Measurements from ENCODE around the gene TCEA3.
A peak's percentile ranks its signal among the peaks of the same experiment; 100 is the strongest.

The TCEA3 gene

GRCh38 chr1:23370330-23370708 is 54.2 kb downstream of the TCEA3 start:
- no peak for DNase-seq (ENCODE audit: extremely low read depth, low read depth)
- no peak; the same call in 1 of the 2 replicates for TF ChIP-seq CTCF (IDR thresholded peaks at IDR 0.05; ENCODE audit: low read depth, low read length)

GRCh38 chr1:23369335-23370013 is 55.1 kb downstream of the TCEA3 start, which contains the start of gene ZNF436:
ZNF436 (minus strand) TSS chr1:23369836; CDS start chr1:23368005, 1,831 bp downstream.
- no peak for TF ChIP-seq CTCF (IDR thresholded peaks at IDR 0.05; ENCODE audit: low read depth, low read length)
- peak; percentile 54 for DNase-seq (ENCODE audit: extremely low read depth, low read depth)

- TF ChIP-seq CTCF (IDR thresholded peaks at IDR 0.05; ENCODE audit: low read depth, low read length): peak; percentile 5
- DNase-seq (ENCODE audit: extremely low read depth, low read depth): peak; percentile 78
Observed at GRCh38 chr1:23368562-23369334, 55.8 kb downstream of the TCEA3 start.

GRCh38 chr1:23367791-23368561 is 56.6 kb downstream of the TCEA3 start:
- peak; percentile 98 for DNase-seq (ENCODE audit: extremely low read depth, low read depth)
- TF ChIP-seq CTCF (IDR thresholded peaks at IDR 0.05; ENCODE audit: low read depth, low read length): no peak

- no peak for DNase-seq (ENCODE audit: extremely low read depth, low read depth)
- no peak for TF ChIP-seq CTCF (IDR thresholded peaks at IDR 0.05; ENCODE audit: low read depth, low read length)
Observed at GRCh38 chr1:23367451-23367790, 57.1 kb downstream of the TCEA3 start.

- no peak for TF ChIP-seq CTCF (IDR thresholded peaks at IDR 0.05; ENCODE audit: low read depth, low read length)
- DNase-seq (ENCODE audit: extremely low read depth, low read depth): no peak
Observed at GRCh38 chr1:23366598-23366997, 58.0 kb downstream of the TCEA3 start.

- no peak for DNase-seq (ENCODE audit: extremely low read depth, low read depth)
- no peak for TF ChIP-seq CTCF (IDR thresholded peaks at IDR 0.05; ENCODE audit: low read depth, low read length)
Observed at GRCh38 chr1:23366146-23366545, 58.4 kb downstream of the TCEA3 start.
